CD8-positive, alpha-beta memory T cell (primary cell): ENCODE measurements around the gene RLF. TPM values are rescaled to one million over a fixed set of nuclear protein-coding genes. Genes with fewer than 3 reads are reported as not detected.
A peak's percentile ranks its signal among the peaks of the same experiment; 100 is the strongest.

Experiments used
- CTCF ChIA-PET: fragments of 350-600 bp; sonication (Branson Sonifier 250); formaldehyde crosslinking; loops from one replicate; lab custom pipeline; 2021; ENCODE audit warnings: antibody characterized with exemption; lab: Charles Lee
- POLR2A ChIA-PET: fragments of 350-600 bp; sonication (Branson Sonifier 250); formaldehyde crosslinking; loops from one replicate; lab custom pipeline; 2021; ENCODE audit warnings: antibody characterized with exemption; lab: Charles Lee
- DNase-seq, 5 donors: peaks; one replicate each; pipeline versions ENCODE4 v3.0.0 to v3.0.0-alpha.2; 2020 to 2022; ENCODE audit warnings: mixed read lengths in 1 of 5
- H3K27ac ChIP-seq: one replicate; pipeline ENCODE4 v1.7.0; 2013; ENCODE audit warnings: low read depth, mild to moderate bottlenecking, low read length, moderate library complexity
- H3K27me3 ChIP-seq: 2 replicates; pipeline ENCODE4 v1.7.0; 2013; ENCODE audit warnings: low read length, mild to moderate bottlenecking; ENCODE audit not compliant: insufficient read depth, poor library complexity, severe bottlenecking
- H3K36me3 ChIP-seq: 2 replicates; pipeline ENCODE4 v1.7.0; 2013; ENCODE audit warnings: mild to moderate bottlenecking, low read length, moderate library complexity; ENCODE audit not compliant: insufficient read depth
- H3K4me1 ChIP-seq: 2 replicates; pipeline ENCODE4 v1.7.0; 2013; ENCODE audit warnings: mild to moderate bottlenecking, low read length, moderate library complexity; ENCODE audit not compliant: insufficient read depth
- H3K4me3 ChIP-seq: 2 replicates; pipeline ENCODE4 v1.7.0; 2013; ENCODE audit warnings: mild to moderate bottlenecking, low read length
- H3K9me3 ChIP-seq: 2 replicates; pipeline ENCODE4 v1.7.0; 2013; ENCODE audit warnings: mild to moderate bottlenecking, low read length
- H3K27ac Mint-ChIP-seq, 8 donors: one replicate each; pipeline ENCODE4 v1.8.0; 2020 to 2021; ENCODE audit warnings: mixed read lengths in 8 of 8, mild to moderate bottlenecking in 6 of 8, inconsistent platforms in 3 of 8, moderate library complexity in 3 of 8
- H3K27me3 Mint-ChIP-seq, 2 donors: one replicate each; pipeline ENCODE4 v1.8.0; 2020 to 2021; ENCODE audit warnings: mixed read lengths in 2 of 2, mild to moderate bottlenecking in 1 of 2, moderate library complexity in 1 of 2
- H3K36me3 Mint-ChIP-seq, 3 donors: one replicate each; pipeline ENCODE4 v1.8.0; 2020 to 2021; ENCODE audit warnings: mixed read lengths in 3 of 3, inconsistent platforms in 1 of 3, mild to moderate bottlenecking in 1 of 3
- H3K4me1 Mint-ChIP-seq, 3 donors: one replicate each; pipeline ENCODE4 v1.8.0; 2020 to 2021; ENCODE audit warnings: mixed read lengths in 3 of 3, inconsistent platforms in 1 of 3, mild to moderate bottlenecking in 1 of 3
- H3K4me3 Mint-ChIP-seq, 7 donors: one replicate each; pipeline ENCODE4 v1.8.0; 2020 to 2021; ENCODE audit warnings: mixed read lengths in 7 of 7, mild to moderate bottlenecking in 6 of 7, moderate library complexity in 4 of 7, inconsistent platforms in 2 of 7
- H3K9me3 Mint-ChIP-seq, 5 donors: one replicate each; pipeline ENCODE4 v1.8.0; 2020 to 2022; ENCODE audit warnings: mixed read lengths in 5 of 5, mild to moderate bottlenecking in 3 of 5, moderate library complexity in 2 of 5, inconsistent platforms in 1 of 5
- polyA plus RNA-seq: library from polyadenylated mRNA; unstranded; fragments of 300-500 nt; fragmentation: Illumina TruSeq; gene quantifications from one replicate; pipeline ENCODE4 v1.2.3, GENCODE V29; 2021
- total RNA-seq, 2 experiments: library from RNA; stranded (reverse); gene quantifications; one replicate each; pipeline ENCODE4 v1.2.3, GENCODE V29; 2021

Gene RLF, protein sequence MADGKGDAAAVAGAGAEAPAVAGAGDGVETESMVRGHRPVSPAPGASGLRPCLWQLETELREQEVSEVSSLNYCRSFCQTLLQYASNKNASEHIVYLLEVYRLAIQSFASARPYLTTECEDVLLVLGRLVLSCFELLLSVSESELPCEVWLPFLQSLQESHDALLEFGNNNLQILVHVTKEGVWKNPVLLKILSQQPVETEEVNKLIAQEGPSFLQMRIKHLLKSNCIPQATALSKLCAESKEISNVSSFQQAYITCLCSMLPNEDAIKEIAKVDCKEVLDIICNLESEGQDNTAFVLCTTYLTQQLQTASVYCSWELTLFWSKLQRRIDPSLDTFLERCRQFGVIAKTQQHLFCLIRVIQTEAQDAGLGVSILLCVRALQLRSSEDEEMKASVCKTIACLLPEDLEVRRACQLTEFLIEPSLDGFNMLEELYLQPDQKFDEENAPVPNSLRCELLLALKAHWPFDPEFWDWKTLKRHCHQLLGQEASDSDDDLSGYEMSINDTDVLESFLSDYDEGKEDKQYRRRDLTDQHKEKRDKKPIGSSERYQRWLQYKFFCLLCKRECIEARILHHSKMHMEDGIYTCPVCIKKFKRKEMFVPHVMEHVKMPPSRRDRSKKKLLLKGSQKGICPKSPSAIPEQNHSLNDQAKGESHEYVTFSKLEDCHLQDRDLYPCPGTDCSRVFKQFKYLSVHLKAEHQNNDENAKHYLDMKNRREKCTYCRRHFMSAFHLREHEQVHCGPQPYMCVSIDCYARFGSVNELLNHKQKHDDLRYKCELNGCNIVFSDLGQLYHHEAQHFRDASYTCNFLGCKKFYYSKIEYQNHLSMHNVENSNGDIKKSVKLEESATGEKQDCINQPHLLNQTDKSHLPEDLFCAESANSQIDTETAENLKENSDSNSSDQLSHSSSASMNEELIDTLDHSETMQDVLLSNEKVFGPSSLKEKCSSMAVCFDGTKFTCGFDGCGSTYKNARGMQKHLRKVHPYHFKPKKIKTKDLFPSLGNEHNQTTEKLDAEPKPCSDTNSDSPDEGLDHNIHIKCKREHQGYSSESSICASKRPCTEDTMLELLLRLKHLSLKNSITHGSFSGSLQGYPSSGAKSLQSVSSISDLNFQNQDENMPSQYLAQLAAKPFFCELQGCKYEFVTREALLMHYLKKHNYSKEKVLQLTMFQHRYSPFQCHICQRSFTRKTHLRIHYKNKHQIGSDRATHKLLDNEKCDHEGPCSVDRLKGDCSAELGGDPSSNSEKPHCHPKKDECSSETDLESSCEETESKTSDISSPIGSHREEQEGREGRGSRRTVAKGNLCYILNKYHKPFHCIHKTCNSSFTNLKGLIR (N-terminal part only)
- 10 to 100 TPM; 13.6 to 14.0 TPM for total RNA-seq
- polyA plus RNA-seq = 9.4 TPM

- Histone ChIP-seq H3K4me1 (peaks cover 43% of the 10 kb centered on the region), H3K27me3 (no peaks in the 10 kb centered on the region), H3K27ac (peak within 1 kb of the TSS; percentile 98), H3K36me3 (no peaks in the 10 kb centered on the region), H3K4me3 (peak within 1 kb of the TSS; percentile 84), H3K9me3 (no peaks in the 10 kb centered on the region)
- CTCF ChIA-PET = interaction anchor here (0.9 to 2.6 kb wide), 3 partner anchors 155 to 347 kb away, joined by 3 to 10 read pairs (median 3); no protein-coding TSS in a partner anchor
- H3K9me3 Mint-ChIP-seq = no peaks in the 10 kb centered on the region
- peaks cover 0 to 5% (median 4%) of the 10 kb centered on the region in 3 donors for H3K36me3 Mint-ChIP-seq
- POLR2A ChIA-PET = interaction anchor here (0.7 to 1.5 kb wide), 2 partner anchors 155 to 180 kb away, joined by 3 to 7 read pairs; partner anchors contain the start of gene COL9A2
- peak; percentile 90 to 96 (median 93) for DNase-seq
- H3K27ac Mint-ChIP-seq = peak within 1 kb of the TSS in 1 of 8 donors; percentile 98
- no peaks in the 10 kb centered on the region for H3K27me3 Mint-ChIP-seq
- no peak within 1 kb of the TSS for H3K4me3 Mint-ChIP-seq
- peaks cover 6 to 17% (median 7%) of the 10 kb centered on the region in 3 donors for H3K4me1 Mint-ChIP-seq
These were observed at the start of gene RLF for GRCh38 chr1:40161125-40161887. Gene RLF, plus strand, starts transcription at chr1:40161387. Its CDS starts 13 bp downstream, at chr1:40161400.

- Mint-ChIP-seq H3K27ac (no peak overlapping the region), H3K4me3 (no peak overlapping the region), H3K27me3 (peaks cover 27 to 49% of the 10 kb centered on the region in 2 donors), H3K4me1 (no peaks in the 10 kb centered on the region), H3K9me3 (peaks cover 22 to 31% (median 27%) of the 10 kb centered on the region in 5 donors), H3K36me3 (peaks cover 5 to 30% (median 5%) of the 10 kb centered on the region in 3 donors)
- Histone ChIP-seq H3K27ac (no peak overlapping the region), H3K9me3 (no peaks in the 10 kb centered on the region), H3K4me1 (no peaks in the 10 kb centered on the region), H3K36me3 (no peaks in the 10 kb centered on the region), H3K4me3 (no peak overlapping the region), H3K27me3 (no peaks in the 10 kb centered on the region)
- ChIA-PET POLR2A (no interaction called here), CTCF (no interaction called here)
- DNase-seq = no peak
These were observed 46.8 kb upstream of the RLF start for GRCh38 chr1:40114400-40114799.

DNA sequence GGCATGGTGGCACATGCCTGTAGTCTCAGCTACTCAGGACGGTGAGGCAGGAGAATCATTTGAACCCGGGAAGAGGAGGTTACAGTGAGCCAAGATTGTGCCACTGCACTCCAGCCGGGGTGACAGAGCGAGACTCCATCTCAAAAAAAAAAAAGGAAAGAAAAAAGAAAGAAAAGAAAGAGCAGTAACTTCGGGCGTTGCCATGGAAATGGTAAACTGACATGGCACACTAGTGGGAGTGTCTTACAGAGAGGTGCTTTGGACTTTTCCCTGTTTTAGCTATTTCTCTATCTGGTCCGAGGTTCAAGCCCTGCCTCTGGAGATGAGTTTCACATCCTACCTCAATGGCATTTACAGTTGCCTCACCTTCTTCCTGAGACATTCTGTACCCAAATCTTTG is 41.1 kb upstream of the RLF start:
- Histone ChIP-seq H3K9me3 (no peaks in the 10 kb centered on the region), H3K27me3 (no peaks in the 10 kb centered on the region), H3K4me3 (no peak overlapping the region), H3K27ac (no peak overlapping the region), H3K4me1 (no peaks in the 10 kb centered on the region), H3K36me3 (no peaks in the 10 kb centered on the region)
- no peak for DNase-seq
- Mint-ChIP-seq H3K4me1 (no peaks in the 10 kb centered on the region), H3K36me3 (no peaks in the 10 kb centered on the region), H3K4me3 (no peak overlapping the region), H3K9me3 (no peaks in the 10 kb centered on the region), H3K27ac (no peak overlapping the region), H3K27me3 (peaks cover 8 to 17% of the 10 kb centered on the region in 2 donors)
- POLR2A ChIA-PET = no interaction called here
- CTCF ChIA-PET = no interaction called here

DNA sequence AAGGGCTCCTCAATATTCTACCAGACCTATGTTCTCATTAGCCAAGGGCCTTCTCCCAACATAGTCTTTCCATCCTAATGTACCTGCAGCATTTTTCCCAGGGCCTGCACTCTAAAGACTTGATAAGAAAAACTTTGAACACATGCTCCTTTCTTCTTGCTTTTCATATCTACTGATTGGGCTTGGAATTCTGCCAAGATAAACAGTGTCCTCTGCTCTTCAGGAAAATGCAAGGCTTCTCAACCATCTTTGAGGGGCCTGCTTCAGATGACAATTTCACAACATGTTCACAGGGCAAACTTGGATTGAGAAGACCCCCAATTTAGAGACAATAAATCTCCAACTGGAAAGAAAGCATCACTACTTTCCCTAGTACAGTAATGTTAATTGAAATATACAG is 38.3 kb upstream of the RLF start:
- H3K27me3 ChIP-seq = no peaks in the 10 kb centered on the region
- Mint-ChIP-seq H3K9me3 (no peaks in the 10 kb centered on the region), H3K36me3 (no peaks in the 10 kb centered on the region), H3K27me3 (peaks cover 5 to 8% of the 10 kb centered on the region in 2 donors), H3K4me1 (no peaks in the 10 kb centered on the region), H3K4me3 (no peak overlapping the region), H3K27ac (no peak overlapping the region)
- POLR2A ChIA-PET = no interaction called here
- no peak for DNase-seq
- no peak overlapping the region for H3K27ac ChIP-seq
- H3K9me3 ChIP-seq = no peaks in the 10 kb centered on the region
- no peaks in the 10 kb centered on the region for H3K4me1 ChIP-seq
- H3K4me3 ChIP-seq = no peak overlapping the region
- CTCF ChIA-PET = no interaction called here
- no peaks in the 10 kb centered on the region for H3K36me3 ChIP-seq

- POLR2A ChIA-PET = no interaction called here
- Histone ChIP-seq H3K27me3 (no peaks in the 10 kb centered on the region), H3K27ac (no peak overlapping the region), H3K9me3 (no peaks in the 10 kb centered on the region), H3K4me3 (no peak overlapping the region), H3K4me1 (no peaks in the 10 kb centered on the region), H3K36me3 (no peaks in the 10 kb centered on the region)
- no peak for DNase-seq
- Mint-ChIP-seq H3K4me3 (no peak overlapping the region), H3K27ac (no peak overlapping the region), H3K36me3 (no peaks in the 10 kb centered on the region), H3K4me1 (peaks cover 0 to 1% (median 0%) of the 10 kb centered on the region in 3 donors), H3K9me3 (peaks cover 0 to 4% (median 0%) of the 10 kb centered on the region in 5 donors), H3K27me3 (peaks cover 18 to 29% of the 10 kb centered on the region in 2 donors)
- CTCF ChIA-PET = interaction anchor here (0.6 to 2.2 kb wide), 2 partner anchors 13 to 377 kb away, joined by 3 to 9 read pairs; partner anchors contain the start of gene EXO5
These were observed 30.3 kb upstream of the RLF start for GRCh38 chr1:40130892-40131291.

DNA sequence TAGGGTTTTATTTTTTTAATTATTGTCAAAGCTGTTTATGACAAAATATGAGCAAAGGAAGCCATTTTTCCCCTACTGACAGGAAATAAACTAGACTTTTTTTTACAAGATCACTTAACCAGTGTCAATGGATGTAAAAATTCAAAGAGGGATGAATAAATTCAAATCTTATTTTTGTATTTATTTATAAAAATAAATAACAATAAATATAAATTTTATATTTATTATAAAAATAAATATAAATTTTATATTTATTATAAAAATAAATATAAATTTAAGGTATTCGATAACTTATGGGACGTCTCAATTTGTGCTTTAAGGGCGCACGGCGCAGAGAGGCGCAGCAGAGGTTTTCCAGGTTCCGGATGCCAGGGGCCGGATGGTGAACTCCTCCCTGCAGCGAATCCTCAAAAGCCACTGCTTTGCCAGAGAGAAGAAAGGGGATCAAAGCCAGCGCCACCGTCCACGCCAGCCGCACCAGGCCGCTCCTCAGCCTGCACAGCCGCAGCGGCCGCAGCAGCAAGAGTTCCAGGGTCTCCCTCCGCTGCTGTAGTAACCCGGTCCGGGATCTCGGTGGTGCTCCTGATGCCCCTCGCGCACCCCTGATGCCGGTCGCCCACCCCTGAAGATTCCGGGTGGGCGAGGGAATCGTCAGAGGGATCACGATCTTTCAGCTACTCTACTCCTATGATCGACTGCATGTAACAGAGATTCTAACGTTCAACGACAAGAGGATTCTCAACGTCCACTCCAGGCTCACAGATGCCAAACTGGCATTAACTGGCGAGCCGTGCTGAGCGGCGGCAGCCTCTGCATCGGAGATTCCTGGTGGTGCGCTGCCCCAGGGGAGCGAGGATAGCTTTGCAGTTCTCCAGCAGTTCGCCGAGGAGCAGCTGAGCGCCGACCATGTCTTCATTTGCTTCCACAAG is 28.5 kb upstream of the RLF start:
- Histone ChIP-seq H3K4me1 (no peaks in the 10 kb centered on the region), H3K36me3 (no peaks in the 10 kb centered on the region), H3K4me3 (no peak overlapping the region), H3K27me3 (no peaks in the 10 kb centered on the region), H3K9me3 (no peaks in the 10 kb centered on the region), H3K27ac (no peak overlapping the region)
- Mint-ChIP-seq H3K4me1 (peaks cover 0 to 1% (median 0%) of the 10 kb centered on the region in 3 donors), H3K27ac (no peak overlapping the region), H3K27me3 (peaks cover 18 to 33% of the 10 kb centered on the region in 2 donors), H3K4me3 (no peak overlapping the region), H3K9me3 (peaks cover 0 to 4% (median 0%) of the 10 kb centered on the region in 5 donors), H3K36me3 (no peaks in the 10 kb centered on the region)
- ChIA-PET POLR2A (no interaction called here), CTCF (interaction anchor here (1.0 to 2.2 kb wide), 2 partner anchors 11 to 12 kb away, joined by 5 to 9 read pairs; no protein-coding TSS in a partner anchor)
- DNase-seq = no peak
